Naive B cell (primary cell): ENCODE data around the gene SNX25. TPM values are rescaled to one million over a fixed set of nuclear protein-coding genes. Genes with fewer than 3 reads are reported as not detected.

Source experiments
- ATAC-seq, 2 donors: fragments of 150-1000 bp; cut with Tn5 transposase; 2 replicates each; pipeline ENCODE4 v1.10.0; 2021; ENCODE audit warnings: low read depth in 2 of 2, mild to moderate bottlenecking in 2 of 2, moderate library complexity in 2 of 2
- DNase-seq: peaks from one replicate; pipeline ENCODE4 v3.0.0; 2022
- H3K27ac Mint-ChIP-seq, 6 donors: one replicate each; pipeline ENCODE4 v1.8.0; 2020 to 2022; ENCODE audit warnings: mild to moderate bottlenecking in 6 of 6, mixed read lengths in 6 of 6, moderate library complexity in 5 of 6, inconsistent platforms in 2 of 6
- H3K27me3 Mint-ChIP-seq, 3 donors: one replicate each; pipeline ENCODE4 v1.8.0; 2021 to 2022; ENCODE audit warnings: mixed read lengths in 3 of 3, mild to moderate bottlenecking in 1 of 3
- H3K36me3 Mint-ChIP-seq, 2 donors: one replicate each; pipeline ENCODE4 v1.8.0; 2020 to 2022; ENCODE audit warnings: mixed read lengths in 2 of 2, inconsistent platforms in 1 of 2, mild to moderate bottlenecking in 1 of 2
- H3K4me1 Mint-ChIP-seq, 3 donors: one replicate each; pipeline ENCODE4 v1.8.0; 2020 to 2022; ENCODE audit warnings: mixed read lengths in 3 of 3, inconsistent platforms in 1 of 3, mild to moderate bottlenecking in 1 of 3, moderate library complexity in 1 of 3
- H3K4me3 Mint-ChIP-seq, 8 donors: one replicate each; pipeline ENCODE4 v1.8.0; 2020 to 2022; ENCODE audit warnings: mild to moderate bottlenecking in 8 of 8, mixed read lengths in 8 of 8, moderate library complexity in 8 of 8, inconsistent platforms in 2 of 8
- H3K9me3 Mint-ChIP-seq, 7 donors: one replicate each; pipeline ENCODE4 v1.8.0; 2020 to 2022; ENCODE audit warnings: mixed read lengths in 7 of 7, mild to moderate bottlenecking in 5 of 7, inconsistent platforms in 2 of 7, moderate library complexity in 1 of 7
- polyA plus RNA-seq, 6 donors: library from polyadenylated mRNA; unstranded; fragments of 300-500 nt; fragmentation: Illumina TruSeq; gene quantifications; one replicate each; pipeline ENCODE4 v1.2.3, GENCODE V29; 2021; ENCODE audit warnings: low read depth in 6 of 6

The SNX25 gene
- polyA plus RNA-seq, 6 donors from 2014 or later, result 10.8 to 28.1 (median 16.8) TPM

GRCh38 chr4:185210102-185210981 is 944 bp downstream of the SNX25 start:
- peak overlapping the region; percentile 83 to 97 (median 94) for H3K27ac Mint-ChIP-seq
- peaks cover 42 to 66% (median 49%) of the 10 kb centered on the region in 3 donors for H3K4me1 Mint-ChIP-seq

GRCh38 chr4:185211035-185211434 is 1.6 kb downstream of the SNX25 start:
- Mint-ChIP-seq H3K27me3 (no peaks in the 10 kb centered on the region), H3K9me3 (no peaks in the 10 kb centered on the region), H3K27ac (peak overlapping the region; percentile 82 to 97 (median 90)), H3K4me3 (peak overlapping the region; percentile 82 to 98 (median 92)), H3K36me3 (no peaks in the 10 kb centered on the region), H3K4me1 (peaks cover 40 to 65% (median 45%) of the 10 kb centered on the region in 3 donors)
- DNase-seq (no peak), ATAC-seq (no peak)

More at GRCh38 chr4:185210102-185210981, 944 bp downstream of the SNX25 start:
- Mint-ChIP-seq H3K4me3 (peak overlapping the region; percentile 82 to 98 (median 92)), H3K9me3 (no peaks in the 10 kb centered on the region), H3K27me3 (no peaks in the 10 kb centered on the region), H3K36me3 (no peaks in the 10 kb centered on the region)
- peak; percentile 47 for DNase-seq
- peak; percentile 23 to 30 for ATAC-seq

DNA sequence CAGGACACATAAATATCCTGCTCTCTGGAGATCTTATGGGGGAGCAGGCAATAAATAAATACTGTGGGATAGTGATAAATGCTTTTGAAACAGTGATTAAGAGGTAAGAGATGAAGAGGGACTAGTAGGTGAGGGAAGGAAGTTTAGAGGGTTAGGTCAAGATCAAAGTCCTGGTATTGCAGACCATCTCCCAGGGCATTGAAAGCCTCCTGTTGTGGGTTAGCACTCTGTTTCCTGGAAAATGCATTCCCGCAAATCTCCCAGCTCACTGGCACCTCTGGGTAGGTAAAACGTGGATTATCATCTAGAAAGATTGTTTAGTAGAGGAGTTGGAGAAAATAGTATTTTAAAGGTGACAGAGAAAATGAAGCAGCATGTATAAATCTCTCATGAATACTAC is 2.2 kb downstream of the SNX25 start:
- no peak for DNase-seq
- peak overlapping the region in 4 of 6 donors; percentile 41 to 87 (median 66) for H3K27ac Mint-ChIP-seq
- peaks cover 43 to 68% (median 49%) of the 10 kb centered on the region in 3 donors for H3K4me1 Mint-ChIP-seq
- H3K4me3 Mint-ChIP-seq, result peak overlapping the region; percentile 82 to 98 (median 92)
- no peaks in the 10 kb centered on the region for H3K27me3 Mint-ChIP-seq
- ATAC-seq, result no peak
- H3K36me3 Mint-ChIP-seq, result no peaks in the 10 kb centered on the region
- H3K9me3 Mint-ChIP-seq, result no peaks in the 10 kb centered on the region

- DNase-seq, result no peak
- Mint-ChIP-seq H3K9me3 (no peaks in the 10 kb centered on the region), H3K36me3 (no peaks in the 10 kb centered on the region), H3K27ac (peak overlapping the region in 5 of 6 donors; percentile 63 to 97 (median 92)), H3K4me3 (peak overlapping the region in 6 of 8 donors; percentile 9 to 85 (median 76)), H3K4me1 (peaks cover 52 to 77% (median 58%) of the 10 kb centered on the region in 3 donors), H3K27me3 (no peaks in the 10 kb centered on the region)
- ATAC-seq, result no peak
Measured at GRCh38 chr4:185212581-185212980, 3.2 kb downstream of the SNX25 start.

GRCh38 chr4:185213877-185214276 is 4.5 kb downstream of the SNX25 start:
- H3K36me3 Mint-ChIP-seq, result no peaks in the 10 kb centered on the region
- H3K9me3 Mint-ChIP-seq, result no peaks in the 10 kb centered on the region
- peaks cover 53 to 83% (median 67%) of the 10 kb centered on the region in 3 donors for H3K4me1 Mint-ChIP-seq
- ATAC-seq, result peak; percentile 50 to 56
- peak overlapping the region; percentile 51 to 85 (median 80) for H3K4me3 Mint-ChIP-seq
- DNase-seq, result peak; percentile 82
- H3K27ac Mint-ChIP-seq, result peak overlapping the region; percentile 81 to 97 (median 93)
- no peaks in the 10 kb centered on the region for H3K27me3 Mint-ChIP-seq

DNA sequence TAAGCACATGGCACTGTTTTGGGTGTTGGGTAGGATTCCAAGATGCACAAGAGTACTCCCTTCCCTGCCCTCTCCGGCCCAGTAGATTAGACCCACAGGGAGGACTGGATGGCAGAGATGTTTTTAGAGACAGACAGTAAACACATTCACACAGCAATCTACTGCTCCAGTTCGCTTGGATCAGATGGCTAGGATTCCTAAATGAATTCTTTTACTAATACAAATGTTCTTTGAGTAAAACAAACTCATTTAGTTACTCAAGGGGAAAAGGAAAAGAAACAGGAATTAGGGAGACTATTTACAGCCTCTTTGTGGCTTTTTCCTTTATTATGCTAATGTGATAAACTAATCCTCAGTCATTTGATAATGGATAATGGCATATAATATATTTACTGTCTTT is 5.9 kb downstream of the SNX25 start:
- H3K4me3 Mint-ChIP-seq, result peak overlapping the region in 2 of 8 donors; percentile 21 to 30
- peak overlapping the region in 4 of 6 donors; percentile 70 to 97 (median 86) for H3K27ac Mint-ChIP-seq
- H3K27me3 Mint-ChIP-seq, result no peaks in the 10 kb centered on the region
- H3K4me1 Mint-ChIP-seq, result peaks cover 59 to 94% (median 77%) of the 10 kb centered on the region in 3 donors
- no peak for DNase-seq
- H3K36me3 Mint-ChIP-seq, result no peaks in the 10 kb centered on the region
- no peaks in the 10 kb centered on the region for H3K9me3 Mint-ChIP-seq
- ATAC-seq, result no peak

- H3K27ac Mint-ChIP-seq, result peak overlapping the region in 3 of 6 donors; percentile 61 to 91 (median 76)
Measured at GRCh38 chr4:185217408-185217975, 8.1 kb downstream of the SNX25 start.

GRCh38 chr4:185218312-185218711 is 8.9 kb downstream of the SNX25 start:
- Mint-ChIP-seq H3K27me3 (no peaks in the 10 kb centered on the region), H3K9me3 (peaks cover 0 to 4% (median 0%) of the 10 kb centered on the region in 7 donors), H3K4me1 (peaks cover 46 to 95% (median 80%) of the 10 kb centered on the region in 3 donors), H3K27ac (peak overlapping the region in 4 of 6 donors; percentile 10 to 76 (median 50)), H3K36me3 (peaks cover 5 to 8% of the 10 kb centered on the region in 2 donors), H3K4me3 (peak overlapping the region in 2 of 8 donors; percentile 49 to 83)
- DNase-seq (no peak), ATAC-seq (no peak)

More at GRCh38 chr4:185217408-185217975, 8.1 kb downstream of the SNX25 start:
- ATAC-seq, result no peak
- H3K9me3 Mint-ChIP-seq, result no peaks in the 10 kb centered on the region
- H3K36me3 Mint-ChIP-seq, result peaks cover 5 to 8% of the 10 kb centered on the region in 2 donors
- H3K27me3 Mint-ChIP-seq, result no peaks in the 10 kb centered on the region
- DNase-seq, result no peak
- H3K4me1 Mint-ChIP-seq, result peaks cover 53 to 95% (median 80%) of the 10 kb centered on the region in 3 donors
- peak overlapping the region in 3 of 8 donors; percentile 36 to 69 (median 43) for H3K4me3 Mint-ChIP-seq

DNA sequence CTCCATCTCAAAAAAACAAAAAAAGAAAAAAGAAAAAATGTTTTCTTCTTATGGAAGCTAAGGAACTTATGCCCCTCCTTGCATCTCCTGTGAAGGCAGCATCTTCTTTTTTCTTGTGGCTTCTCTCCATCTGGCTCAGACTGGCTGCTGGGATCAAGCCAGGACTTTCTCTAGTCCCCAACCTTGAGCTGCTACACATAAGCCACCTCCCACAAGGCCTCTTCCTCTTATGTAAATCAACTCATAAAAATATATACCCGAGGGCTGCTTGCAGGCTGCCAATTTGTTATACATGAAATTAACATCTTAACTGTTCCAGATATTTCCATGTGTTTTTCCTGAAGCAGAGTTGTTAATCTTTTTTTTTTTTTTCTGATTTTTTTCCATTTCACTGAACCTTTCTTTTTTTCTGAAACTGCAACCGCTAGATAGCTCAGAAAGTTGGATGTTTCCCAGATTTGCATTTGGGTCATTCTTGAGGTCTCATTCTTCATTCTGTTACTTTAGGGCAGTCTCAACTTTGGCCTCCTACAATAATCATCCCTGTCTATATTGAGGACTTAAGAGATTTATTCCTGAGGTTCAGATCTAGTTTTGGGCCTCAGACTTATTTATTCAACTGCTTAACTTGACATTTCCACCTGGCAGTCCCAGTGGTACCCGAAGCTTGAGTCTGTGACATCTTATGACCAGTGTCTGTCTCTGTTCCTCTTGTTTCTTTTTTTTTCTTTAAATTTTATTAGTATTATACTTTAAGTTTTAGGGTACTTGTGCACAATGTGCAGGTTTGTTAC is 10.3 kb downstream of the SNX25 start:
- H3K4me1 Mint-ChIP-seq, result peaks cover 40 to 86% (median 73%) of the 10 kb centered on the region in 3 donors
- peak overlapping the region; percentile 49 to 84 (median 67) for H3K27ac Mint-ChIP-seq
- peaks cover 5 to 8% of the 10 kb centered on the region in 2 donors for H3K36me3 Mint-ChIP-seq
- no peak for DNase-seq
- peak; percentile 85 to 90 for ATAC-seq
- H3K9me3 Mint-ChIP-seq, result peaks cover 0 to 4% (median 0%) of the 10 kb centered on the region in 7 donors
- H3K4me3 Mint-ChIP-seq, result peak overlapping the region; percentile 19 to 89 (median 75)
- no peaks in the 10 kb centered on the region for H3K27me3 Mint-ChIP-seq

DNA sequence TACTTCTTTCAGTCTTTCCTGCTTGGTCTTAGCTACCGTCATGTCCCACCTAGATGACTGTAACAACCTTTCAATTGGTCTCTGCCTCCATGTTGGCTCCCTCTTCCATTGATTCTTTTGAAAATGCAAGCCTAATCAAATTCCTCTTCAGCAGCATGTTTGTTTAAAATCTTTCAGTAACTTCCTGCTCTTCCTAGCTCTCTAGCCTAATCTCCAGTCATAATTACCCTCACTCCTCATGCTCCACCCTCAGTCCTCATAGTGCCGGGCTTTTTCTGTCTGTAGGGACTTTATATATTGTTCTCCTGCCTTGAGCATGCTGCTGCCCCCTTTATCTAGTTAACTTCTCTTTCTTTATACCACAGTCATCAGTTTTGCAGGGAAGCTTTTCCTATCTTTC is 12.1 kb downstream of the SNX25 start:
- DNase-seq, result no peak
- Mint-ChIP-seq H3K4me3 (peak overlapping the region in 3 of 8 donors; percentile 1 to 52 (median 9)), H3K36me3 (peaks cover 5 to 8% of the 10 kb centered on the region in 2 donors), H3K4me1 (peaks cover 45 to 82% (median 79%) of the 10 kb centered on the region in 3 donors), H3K27ac (peak overlapping the region in 4 of 6 donors; percentile 31 to 88 (median 72)), H3K27me3 (no peaks in the 10 kb centered on the region), H3K9me3 (peaks cover 0 to 4% (median 0%) of the 10 kb centered on the region in 7 donors)
- ATAC-seq, result no peak

DNA sequence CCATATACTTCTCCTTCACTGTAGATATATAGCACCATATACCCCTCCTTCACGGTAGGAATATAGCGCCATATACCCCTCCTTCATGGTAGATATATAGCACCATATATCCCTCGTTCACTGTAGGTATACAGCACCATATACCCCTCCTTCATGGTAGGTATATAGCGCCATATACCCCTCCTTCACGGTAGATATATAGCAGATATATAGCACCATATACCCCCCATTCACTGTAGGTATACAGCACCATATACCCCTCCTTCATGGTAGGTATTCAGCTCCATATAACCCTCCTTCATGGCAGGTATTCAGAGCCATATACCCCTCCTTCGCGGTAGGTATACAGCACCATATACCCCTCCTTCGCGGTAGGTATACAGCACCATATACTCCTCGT is 12.5 kb downstream of the SNX25 start:
- peak overlapping the region in 4 of 6 donors; percentile 31 to 88 (median 72) for H3K27ac Mint-ChIP-seq
- peaks cover 41 to 78% (median 75%) of the 10 kb centered on the region in 3 donors for H3K4me1 Mint-ChIP-seq
- peak overlapping the region in 3 of 8 donors; percentile 1 to 52 (median 9) for H3K4me3 Mint-ChIP-seq
- H3K9me3 Mint-ChIP-seq, result peaks cover 0 to 4% (median 0%) of the 10 kb centered on the region in 7 donors
- H3K36me3 Mint-ChIP-seq, result peaks cover 5 to 8% of the 10 kb centered on the region in 2 donors
- no peak for ATAC-seq
- H3K27me3 Mint-ChIP-seq, result no peaks in the 10 kb centered on the region
- no peak for DNase-seq

DNA sequence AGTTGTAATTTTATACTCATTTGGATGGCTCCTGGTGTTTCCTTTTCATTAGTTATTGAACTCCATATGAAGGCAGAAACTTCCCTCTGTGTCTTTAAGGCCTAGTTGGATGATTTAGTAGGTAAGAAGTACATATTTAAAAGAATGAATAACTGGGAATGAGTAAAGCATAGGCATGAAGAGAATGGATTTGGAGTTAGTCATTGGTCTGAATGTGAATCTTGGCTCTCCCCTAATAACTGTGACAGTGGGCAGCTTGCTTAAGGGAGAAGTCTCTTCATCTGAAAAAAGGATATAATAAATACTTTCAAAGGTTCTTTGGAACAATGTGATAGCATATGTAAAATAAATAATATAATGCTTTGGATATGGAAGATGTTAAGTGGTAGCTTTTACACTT is 13.2 kb downstream of the SNX25 start:
- Mint-ChIP-seq H3K27ac (peak overlapping the region in 2 of 6 donors; percentile 45 to 57), H3K9me3 (peaks cover 0 to 4% (median 0%) of the 10 kb centered on the region in 7 donors), H3K27me3 (no peaks in the 10 kb centered on the region), H3K4me1 (peaks cover 34 to 71% (median 68%) of the 10 kb centered on the region in 3 donors), H3K4me3 (no peak overlapping the region), H3K36me3 (peaks cover 5 to 8% of the 10 kb centered on the region in 2 donors)
- DNase-seq, result no peak
- no peak for ATAC-seq
